Adrenal gland (tissue), 12 donors: ENCODE results near the gene CHM. TPM values are rescaled to one million over a fixed set of nuclear protein-coding genes. Genes with fewer than 3 reads are reported as not detected.
A peak's percentile ranks its signal among the peaks of the same experiment; 100 is the strongest.

Source experiments
- DNase-seq, 7 donors: peaks; one replicate each; pipeline ENCODE4 v3.0.0-alpha.2; 2019 to 2020
- H3K27ac ChIP-seq, 5 donors: fragments of 200-600 bp; sonication (generic) in 4 of 5; 1 replicate in 3 of 5; 2 replicates in 2 of 5; pipeline versions ENCODE4 v1.5.1 to v1.8.0; 2016 to 2020; ENCODE audit warnings: mild to moderate bottlenecking in 1 of 5
- H3K27me3 ChIP-seq: fragments of 200-600 bp; 2 replicates; pipeline ENCODE4 v1.8.0; 2021
- H3K36me3 ChIP-seq, 2 donors: fragments of 200-600 bp; replicated peaks in 1 of 2; 1 replicate in 1 of 2; 2 replicates in 1 of 2; pipeline versions ENCODE4 v1.5.1 to v1.8.0; 2018 to 2022
- H3K4me1 ChIP-seq, 2 donors: fragments of 200-600 bp; replicated peaks in 1 of 2; 1 replicate in 1 of 2; 2 replicates in 1 of 2; pipeline versions ENCODE4 v1.5.1 to v1.8.0; 2018 to 2021
- H3K4me3 ChIP-seq, 4 donors: fragments of 200-600 bp; sonication (generic) in 3 of 4; one replicate each; pipeline ENCODE4 v1.5.1; 2016 to 2018
- H3K9me3 ChIP-seq, 3 donors: fragments of 200-600 bp; sonication (generic) in 1 of 3; replicated peaks in 1 of 3; 1 replicate in 2 of 3; 2 replicates in 1 of 3; pipeline versions ENCODE4 v1.5.1 to v1.8.0; 2016 to 2021
- POLR2A ChIP-seq, 2 donors: fragments of 450-650 bp; IDR thresholded peaks; one replicate each; pipeline ENCODE4 v1.6.1; 2017; ENCODE audit warnings: antibody characterized with exemption in 2 of 2, mild to moderate bottlenecking in 2 of 2, moderate library complexity in 1 of 2
- WGBS, 4 donors: extraction: QIAGEN DNeasy Blood & Tissue Kit in 2 of 4; methylation state at CpG; one replicate each; pipeline versions ENCODE4 v1.1.5 to v1.1.7; 2013 to 2017; 5-methylcytosine and 5-hydroxymethylcytosine counted together
- intact Hi-C, 2 donors: fragments of 100-400 bp; cut with DNase I; formaldehyde crosslinking; loops; one replicate each; pipeline versions ENCODE4 v1.14.1 to v1.15.0; 2022 to 2023
- polyA plus RNA-seq, 3 donors: library from polyadenylated mRNA; stranded (reverse); fragments of 200-250 nt in 2 of 3; fragments of 350-450 nt in 1 of 3; fragmentation: Illumina TruSeq in 1 of 3; extraction: RNeasy Lipid Tissue Mini Kit (QIAGEN cat#74804) in 1 of 3; gene quantifications; one replicate each; pipeline ENCODE4 v1.2.3, GENCODE V29; 2013 to 2014
- total RNA-seq, 9 donors: library from RNA; depleted of rRNA in 4 of 9; stranded (reverse); fragments of >200 nt in 4 of 9; fragments of 120-200 nt in 1 of 9; fragmentation: NEBNext Ultra II Directional in 1 of 9; extraction: Animal tissue kit (Norgen Biotek cat#: 25700) in 1 of 9; gene quantifications; one replicate each; pipeline versions ENCODE4 v1.1.0 to v1.2.4, GENCODE V29; 2013 to 2023
- TF ChIP-seq, protein P1 (sequence below), 6 experiments: fragments of 450-650 bp in 4 of 6; fragments of 200-600 bp in 2 of 6; sonication (generic) in 1 of 6; IDR thresholded peaks; 1 replicate in 5 of 6; 2 replicates in 1 of 6; pipeline versions ENCODE4 v1.5.1 to v1.8.0; 2016 to 2021; ENCODE audit warnings: antibody characterized with exemption in 6 of 6, mild to moderate bottlenecking in 2 of 6, moderate library complexity in 1 of 6
- donor health status: healthy with polysubstance abuse.
- donor health status: Bipolar disorder and iron deficiency.
- donor health status: DM: yes; HTN: yes; CAD: no.
- donor health status: DM: no; HTN: no; CAD: no.
- donor health status: DM: no; HTN: no; CAD: no.
- donor health status: DM: yes; HTN: yes; CAD: no.

CHM gene
- total and polyA plus RNA-seq, 12 donors = 12.6 to 48.8 (median 25.7) TPM

DNA sequence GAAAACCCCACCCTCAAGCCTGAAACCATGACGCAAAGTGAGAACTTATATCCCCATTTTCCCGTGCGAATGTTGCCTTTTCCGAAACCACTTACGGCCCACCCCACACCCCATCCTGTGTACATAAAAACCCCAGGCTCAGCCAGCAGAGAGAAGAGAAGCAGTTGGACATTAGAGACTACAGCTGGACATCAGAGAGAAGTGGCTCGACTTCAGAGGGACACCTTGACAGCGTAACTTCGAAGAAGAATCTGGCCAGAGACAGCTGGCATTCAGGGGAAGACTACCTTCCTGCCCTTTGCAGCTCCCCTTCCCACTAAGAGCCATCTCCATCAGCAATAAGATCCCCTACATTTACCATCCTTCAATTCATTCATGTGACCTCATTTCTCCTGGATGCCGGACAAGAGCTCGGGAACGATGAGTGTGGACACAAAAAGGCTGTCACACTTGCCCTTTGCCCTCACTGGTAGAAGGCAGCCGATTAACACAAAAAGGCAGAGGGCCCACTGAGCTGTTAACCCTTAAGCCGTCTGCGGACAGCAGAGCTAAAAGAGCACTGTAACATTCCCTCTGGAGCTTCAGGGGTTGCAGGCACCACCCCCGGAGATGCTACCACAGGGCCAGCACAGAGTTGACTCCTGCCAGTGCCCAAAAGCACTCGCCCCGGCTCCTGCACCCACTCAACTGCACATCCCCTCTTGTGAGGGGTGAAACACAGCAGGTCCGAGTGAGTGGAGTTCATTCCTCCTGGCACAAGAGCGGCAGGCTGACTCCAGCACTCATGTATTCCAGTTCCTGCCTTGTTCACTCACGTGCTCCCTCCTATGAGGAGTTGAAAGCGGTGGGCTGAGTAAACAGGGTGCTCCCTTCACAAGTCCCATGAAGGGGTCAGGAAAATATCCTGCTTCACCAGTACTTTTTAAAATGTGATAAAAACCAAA, 7.5 kb downstream of the CHM start:
- TF ChIP-seq, protein P1, sequence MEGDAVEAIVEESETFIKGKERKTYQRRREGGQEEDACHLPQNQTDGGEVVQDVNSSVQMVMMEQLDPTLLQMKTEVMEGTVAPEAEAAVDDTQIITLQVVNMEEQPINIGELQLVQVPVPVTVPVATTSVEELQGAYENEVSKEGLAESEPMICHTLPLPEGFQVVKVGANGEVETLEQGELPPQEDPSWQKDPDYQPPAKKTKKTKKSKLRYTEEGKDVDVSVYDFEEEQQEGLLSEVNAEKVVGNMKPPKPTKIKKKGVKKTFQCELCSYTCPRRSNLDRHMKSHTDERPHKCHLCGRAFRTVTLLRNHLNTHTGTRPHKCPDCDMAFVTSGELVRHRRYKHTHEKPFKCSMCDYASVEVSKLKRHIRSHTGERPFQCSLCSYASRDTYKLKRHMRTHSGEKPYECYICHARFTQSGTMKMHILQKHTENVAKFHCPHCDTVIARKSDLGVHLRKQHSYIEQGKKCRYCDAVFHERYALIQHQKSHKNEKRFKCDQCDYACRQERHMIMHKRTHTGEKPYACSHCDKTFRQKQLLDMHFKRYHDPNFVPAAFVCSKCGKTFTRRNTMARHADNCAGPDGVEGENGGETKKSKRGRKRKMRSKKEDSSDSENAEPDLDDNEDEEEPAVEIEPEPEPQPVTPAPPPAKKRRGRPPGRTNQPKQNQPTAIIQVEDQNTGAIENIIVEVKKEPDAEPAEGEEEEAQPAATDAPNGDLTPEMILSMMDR (IDR thresholded peaks at IDR 0.05) = no peak
- no peak for TF ChIP-seq POLR2A (IDR thresholded peaks at IDR 0.05)
- peak in 4 of 7 donors; percentile 17 to 26 (median 22) for DNase-seq
- H3K27me3 ChIP-seq = no peaks in the 10 kb centered on the region
- peaks cover 0 to 7% of the 10 kb centered on the region in 2 donors for H3K4me1 ChIP-seq
- intact Hi-C loops = no loop called here
- 71 to 83% (median 76%) methylated on average over 14 to 21 of the region's 21 CpGs for WGBS, 4 donors
- no peak overlapping the region for H3K27ac ChIP-seq
- no peaks in the 10 kb centered on the region for H3K9me3 ChIP-seq
- H3K4me3 ChIP-seq = no peak overlapping the region
- no peaks in the 10 kb centered on the region for H3K36me3 ChIP-seq

DNA sequence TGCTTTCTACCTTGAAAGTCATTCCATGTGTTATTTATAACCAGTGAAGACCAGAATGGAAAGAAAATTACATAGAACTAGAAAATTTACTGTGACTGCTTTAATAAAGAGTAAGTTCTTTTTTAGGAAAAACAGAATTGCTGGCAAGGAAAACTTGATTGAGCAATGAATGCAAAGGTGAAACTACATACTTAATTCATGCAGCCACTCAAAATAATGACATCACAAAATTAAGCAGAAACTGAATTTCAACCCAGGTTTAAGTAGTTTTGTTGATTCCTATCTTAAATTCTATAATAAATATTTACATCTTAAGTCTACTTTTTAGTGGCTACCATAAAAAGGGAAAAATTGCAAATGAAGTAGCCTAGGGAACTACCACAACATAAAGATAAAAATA, 14.0 kb downstream of the CHM start:
- DNase-seq = no peak
- intact Hi-C loops = no loop called here
- H3K36me3 ChIP-seq = no peaks in the 10 kb centered on the region
- H3K4me3 ChIP-seq = no peak overlapping the region
- H3K27ac ChIP-seq = no peak overlapping the region
- H3K27me3 ChIP-seq = no peaks in the 10 kb centered on the region
- H3K9me3 ChIP-seq = no peaks in the 10 kb centered on the region
- no peak for TF ChIP-seq POLR2A (IDR thresholded peaks at IDR 0.05)
- TF ChIP-seq, protein P1 (IDR thresholded peaks at IDR 0.05) = no peak
- H3K4me1 ChIP-seq = peaks cover 0 to 10% of the 10 kb centered on the region in 2 donors

DNA sequence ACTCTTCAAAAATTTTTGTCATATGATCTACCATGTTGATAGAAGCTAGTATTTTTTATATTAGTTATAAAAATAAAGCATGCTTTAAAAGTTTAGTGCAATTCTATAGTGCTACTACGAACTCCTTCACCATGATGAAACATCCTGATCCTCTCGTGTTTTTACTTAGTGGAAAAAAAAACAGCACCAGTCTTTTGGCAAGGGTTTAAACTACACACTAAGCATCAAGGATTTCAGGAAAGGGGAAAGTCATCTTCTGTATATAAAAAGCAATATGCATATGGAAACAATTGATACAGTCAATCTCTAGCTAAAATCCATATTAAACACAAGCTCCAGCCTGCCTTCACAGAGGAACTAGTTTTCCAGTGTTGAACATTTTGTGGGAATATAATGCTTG, 18.7 kb downstream of the CHM start:
- TF ChIP-seq, protein P1 (IDR thresholded peaks at IDR 0.05) = no peak
- TF ChIP-seq POLR2A (IDR thresholded peaks at IDR 0.05) = no peak
- no peak for DNase-seq
- Histone ChIP-seq H3K36me3 (no peaks in the 10 kb centered on the region), H3K4me3 (no peak overlapping the region), H3K4me1 (peaks cover 0 to 7% of the 10 kb centered on the region in 2 donors), H3K27ac (no peak overlapping the region), H3K27me3 (no peaks in the 10 kb centered on the region), H3K9me3 (no peaks in the 10 kb centered on the region)
- 41 to 54% (median 50%) methylated on average over 2 of the region's 2 CpGs for WGBS, 4 donors
- intact Hi-C loops = no loop called here

DNA sequence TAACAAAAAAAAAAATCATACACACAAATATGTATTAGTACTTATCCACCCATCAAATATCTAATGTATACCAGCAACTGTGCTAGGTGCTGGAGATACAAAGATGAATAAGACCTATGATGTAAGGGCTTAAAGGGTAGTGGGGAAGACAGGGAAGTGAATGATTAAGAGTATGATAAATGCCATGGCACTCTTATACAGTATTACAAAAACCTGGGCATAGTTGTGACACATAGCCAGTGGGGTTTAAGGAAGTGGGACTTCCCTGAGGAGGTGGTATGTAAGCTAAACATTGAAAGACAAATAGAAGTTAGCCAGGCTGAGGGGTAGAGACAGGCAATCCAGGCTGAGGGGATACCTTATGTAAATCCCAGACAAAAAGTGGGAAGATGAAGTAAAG, 23.5 kb downstream of the CHM start:
- H3K4me3 ChIP-seq = no peak overlapping the region
- H3K4me1 ChIP-seq = peaks cover 0 to 16% of the 10 kb centered on the region in 2 donors
- H3K27me3 ChIP-seq = no peaks in the 10 kb centered on the region
- intact Hi-C loops = no loop called here
- no peaks in the 10 kb centered on the region for H3K36me3 ChIP-seq
- H3K9me3 ChIP-seq = no peaks in the 10 kb centered on the region
- no peak overlapping the region for H3K27ac ChIP-seq
- TF ChIP-seq, protein P1 (IDR thresholded peaks at IDR 0.05) = no peak
- no peak for TF ChIP-seq POLR2A (IDR thresholded peaks at IDR 0.05)
- no peak for DNase-seq
